Upper lobe of left lung (tissue), 4 donors: ENCODE results near the gene ZNF263.

Experiments used
- CTCF ChIP-seq, 6 experiments: fragments of 450-650 bp in 4 of 6; fragments of 200-600 bp in 2 of 6; sonication (generic) in 2 of 6; IDR thresholded peaks; one replicate each; pipeline ENCODE4 v1.5.1; 2016 to 2019; ENCODE audit warnings: antibody characterized with exemption in 6 of 6
- EP300 ChIP-seq, 4 donors: sonication (generic); formaldehyde crosslinking; IDR thresholded peaks; one replicate each; pipeline ENCODE4 v1.5.1; 2017; ENCODE audit warnings: antibody characterized with exemption in 4 of 4, control low read depth in 2 of 4
- POLR2A ChIP-seq, 4 donors: fragments of 450-650 bp; IDR thresholded peaks; one replicate each; pipeline ENCODE4 v1.5.1; 2016 to 2017; ENCODE audit warnings: antibody characterized with exemption in 4 of 4, mild to moderate bottlenecking in 2 of 4

DNA sequence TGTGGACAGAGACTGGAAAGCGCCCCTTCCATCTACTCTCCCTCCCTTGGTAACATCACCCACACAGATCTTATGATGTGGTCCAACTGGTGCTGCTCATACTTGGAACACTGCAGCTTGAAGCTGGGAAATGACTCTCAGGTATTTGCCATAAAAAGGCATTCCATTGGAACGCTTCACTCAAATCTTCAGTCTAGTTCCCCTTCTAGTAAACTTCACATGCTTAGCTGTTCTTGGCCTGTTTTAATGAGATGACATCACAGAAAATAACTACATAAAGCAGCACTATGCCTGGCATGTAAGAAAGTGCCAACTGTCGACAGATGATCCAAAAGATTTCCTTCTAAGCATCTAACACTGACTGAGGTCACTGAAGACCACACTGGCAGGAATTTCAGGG, 9.3 kb downstream of the ZNF263 start:
- no peak for TF ChIP-seq POLR2A (IDR thresholded peaks at IDR 0.05)
- no peak for TF ChIP-seq EP300 (IDR thresholded peaks at IDR 0.05)
- no peak for TF ChIP-seq CTCF (IDR thresholded peaks at IDR 0.05)
